T-cell (primary cell): ENCODE data around the gene MRPL18. TPM values are rescaled to one million over a fixed set of nuclear protein-coding genes. Genes with fewer than 3 reads are reported as not detected.

Experiments
- ATAC-seq, 4 experiments: fragments of 200-7000 bp in 3 of 4; fragments of 150-1000 bp in 1 of 4; cut with Tn5 transposase; replicated peaks in 1 of 4; 1 replicate in 3 of 4; 2 replicates in 1 of 4; pipeline ENCODE4 v1.10.0; 2021; ENCODE audit warnings: moderate library complexity in 3 of 4, mild to moderate bottlenecking in 2 of 4, moderate number of reproducible peaks in 1 of 4
- CTCF ChIA-PET, 2 donors: fragments of 300-600 bp; sonication (Branson Sonifier 250); formaldehyde crosslinking; loops; one replicate each; lab custom pipeline; 2022; ENCODE audit warnings: antibody characterized with exemption in 2 of 2; lab: Charles Lee
- POLR2A ChIA-PET, 2 donors: fragments of 300-600 bp; sonication (Branson Sonifier 250); formaldehyde crosslinking; loops; one replicate each; lab custom pipeline; 2022; ENCODE audit warnings: antibody characterized with exemption in 2 of 2; lab: Charles Lee
- DNase-seq, 35 experiments: peaks; one replicate each; pipeline versions ENCODE4 v3.0.0 to v3.0.0-alpha.2; 2013 to 2023
- H3K27ac ChIP-seq: one replicate; pipeline ENCODE4 v1.5.1; 2013; ENCODE audit warnings: low read length
- H3K27me3 ChIP-seq, 2 experiments: replicated peaks in 1 of 2; 1 replicate in 1 of 2; 2 replicates in 1 of 2; pipeline versions ENCODE4 v1.6.1 to v1.7.0; 2013; ENCODE audit warnings: low read length in 1 of 2, mixed read lengths in 1 of 2; ENCODE audit not compliant: control insufficient read depth in 2 of 2, insufficient read depth in 2 of 2; ENCODE audit errors: extremely low read depth in 1 of 2
- H3K36me3 ChIP-seq, 2 donors: 1 replicate in 1 of 2; 2 replicates in 1 of 2; pipeline versions ENCODE4 v1.6.1 to v1.7.0; 2013; ENCODE audit warnings: low read length in 1 of 2; ENCODE audit not compliant: control insufficient read depth in 2 of 2, insufficient read depth in 1 of 2; ENCODE audit errors: extremely low read depth in 1 of 2
- H3K4me1 ChIP-seq, 2 experiments: 1 replicate in 1 of 2; 2 replicates in 1 of 2; pipeline versions ENCODE4 v1.6.1 to v1.7.0; 2013; ENCODE audit warnings: low read length in 2 of 2, mixed read lengths in 1 of 2; ENCODE audit not compliant: insufficient read depth in 2 of 2, control insufficient read depth in 1 of 2; ENCODE audit errors: extremely low read depth in 1 of 2
- H3K4me3 ChIP-seq, 2 donors: 1 replicate in 1 of 2; 2 replicates in 1 of 2; pipeline versions ENCODE4 v1.5.1 to v1.7.0; 2013; ENCODE audit warnings: mild to moderate bottlenecking in 2 of 2, low read length in 1 of 2, moderate library complexity in 1 of 2; ENCODE audit not compliant: control insufficient read depth in 1 of 2; ENCODE audit errors: extremely low read depth in 1 of 2
- H3K9me3 ChIP-seq: 2 replicates; pipeline ENCODE4 v1.7.0; 2013
- H3K27ac Mint-ChIP-seq, 2 donors: one replicate each; pipeline ENCODE4 v1.8.0; 2020 to 2021; ENCODE audit warnings: mild to moderate bottlenecking in 2 of 2, mixed read lengths in 2 of 2
- H3K27me3 Mint-ChIP-seq, 2 donors: one replicate each; pipeline ENCODE4 v1.8.0; 2021 to 2022; ENCODE audit warnings: mixed read lengths in 2 of 2
- H3K36me3 Mint-ChIP-seq: one replicate; pipeline ENCODE4 v1.8.0; 2021; ENCODE audit warnings: mixed read lengths
- H3K4me1 Mint-ChIP-seq, 3 donors: one replicate each; pipeline ENCODE4 v1.8.0; 2020 to 2022; ENCODE audit warnings: mixed read lengths in 3 of 3, mild to moderate bottlenecking in 1 of 3
- H3K4me3 Mint-ChIP-seq, 3 donors: one replicate each; pipeline ENCODE4 v1.8.0; 2020 to 2022; ENCODE audit warnings: mild to moderate bottlenecking in 3 of 3, mixed read lengths in 3 of 3, moderate library complexity in 3 of 3
- H3K9me3 Mint-ChIP-seq, 3 donors: one replicate each; pipeline ENCODE4 v1.8.0; 2020 to 2022; ENCODE audit warnings: mixed read lengths in 3 of 3
- WGBS: methylation state at CpG from one replicate; pipeline ENCODE4 v1.1.5; 2013; ENCODE audit warnings: missing lambda C conversion rate; ENCODE audit not compliant: insufficient coverage; 5-methylcytosine and 5-hydroxymethylcytosine counted together
- total RNA-seq, 35 experiments: library from RNA in 6 of 35; stranded (reverse) in 6 of 35; fragments of 120-200 nt in 1 of 35; gene quantifications; one replicate each; pipeline versions ENCODE4 v1.2.1 to v1.2.4 and lab custom pipeline; 2013 to 2026

MRPL18 gene
- total RNA-seq, 5 donors from 2014 or later (not counting 1 experiment from before 2014, with no cell fraction given) = 19.8 to 44.4 (median 36.6) TPM

DNA sequence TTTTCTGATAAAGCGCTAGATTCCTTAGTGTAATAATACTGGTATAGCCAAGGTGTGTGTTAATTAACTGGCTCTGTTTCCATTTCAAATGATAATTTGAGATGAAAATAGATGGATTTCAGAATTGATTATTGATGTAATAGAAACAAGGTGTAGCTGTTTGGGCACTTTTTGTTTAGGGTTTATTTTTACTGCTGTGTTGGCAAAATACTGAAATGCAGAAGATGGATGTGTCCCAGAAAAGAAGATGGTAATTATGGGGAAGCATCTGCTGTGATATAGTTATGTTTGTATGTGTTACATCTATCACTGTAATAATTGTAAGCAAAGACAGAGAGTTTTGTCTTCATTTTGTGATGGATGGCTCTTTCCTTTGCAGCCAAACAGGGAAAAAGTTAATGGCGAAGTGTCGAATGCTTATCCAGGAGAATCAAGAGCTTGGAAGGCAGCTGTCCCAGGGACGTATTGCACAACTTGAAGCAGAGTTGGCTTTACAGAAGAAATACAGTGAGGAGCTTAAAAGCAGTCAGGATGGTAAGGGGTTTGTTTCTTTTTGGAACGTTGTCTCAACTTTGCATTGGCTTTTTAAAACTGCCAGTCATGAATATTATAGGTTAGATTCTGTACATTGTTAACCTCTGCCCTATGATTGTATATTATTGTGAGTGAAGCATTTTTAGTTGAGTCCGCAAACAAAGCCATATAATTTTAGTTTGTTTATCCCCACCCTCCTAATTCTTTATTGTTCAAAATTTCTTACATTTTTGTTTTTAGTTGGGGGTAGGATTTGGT, 37.0 kb upstream of the MRPL18 start:
- H3K4me3 Mint-ChIP-seq = no peak overlapping the region
- H3K36me3 Mint-ChIP-seq = peaks cover 47% of the 10 kb centered on the region
- ChIA-PET POLR2A (interaction anchor here in 1 of 2 donors (0.6 kb wide), 1 partner anchor 26 kb away, joined by 3 read pairs; the partner anchor contains the start of gene WTAP), CTCF (no interaction called here)
- H3K27me3 Mint-ChIP-seq = no peaks in the 10 kb centered on the region
- no peaks in the 10 kb centered on the region for H3K4me1 ChIP-seq
- no peak for DNase-seq
- ATAC-seq = no peak
- H3K4me1 Mint-ChIP-seq = peaks cover 0 to 8% (median 3%) of the 10 kb centered on the region in 3 donors
- peak overlapping the region; percentile 1 to 32 for H3K27ac Mint-ChIP-seq
- H3K27me3 ChIP-seq = no peaks in the 10 kb centered on the region
- H3K9me3 ChIP-seq = no peaks in the 10 kb centered on the region
- 100% methylated on average over 4 of the region's 6 CpGs for WGBS
- no peaks in the 10 kb centered on the region for H3K9me3 Mint-ChIP-seq
- no peak overlapping the region for H3K4me3 ChIP-seq
- peaks cover 14 to 78% of the 10 kb centered on the region in 2 donors for H3K36me3 ChIP-seq
- no peak overlapping the region for H3K27ac ChIP-seq

GRCh38 chr6:159754401-159754800, 35.9 kb upstream of the MRPL18 start:
- DNase-seq (no peak), ATAC-seq (no peak)
- Mint-ChIP-seq H3K4me1 (peaks cover 0 to 6% (median 3%) of the 10 kb centered on the region in 3 donors), H3K9me3 (no peaks in the 10 kb centered on the region), H3K27me3 (no peaks in the 10 kb centered on the region), H3K27ac (no peak overlapping the region), H3K36me3 (peaks cover 43% of the 10 kb centered on the region), H3K4me3 (no peak overlapping the region)
- H3K27me3 ChIP-seq = no peaks in the 10 kb centered on the region
- H3K27ac ChIP-seq = no peak overlapping the region
- no peak overlapping the region for H3K4me3 ChIP-seq
- no peaks in the 10 kb centered on the region for H3K4me1 ChIP-seq
- ChIA-PET CTCF (no interaction called here), POLR2A (no interaction called here)
- H3K36me3 ChIP-seq = peaks cover 14 to 73% of the 10 kb centered on the region in 2 donors
- WGBS = 100% methylated on average over 1 of the region's 2 CpGs
- H3K9me3 ChIP-seq = no peaks in the 10 kb centered on the region

DNA sequence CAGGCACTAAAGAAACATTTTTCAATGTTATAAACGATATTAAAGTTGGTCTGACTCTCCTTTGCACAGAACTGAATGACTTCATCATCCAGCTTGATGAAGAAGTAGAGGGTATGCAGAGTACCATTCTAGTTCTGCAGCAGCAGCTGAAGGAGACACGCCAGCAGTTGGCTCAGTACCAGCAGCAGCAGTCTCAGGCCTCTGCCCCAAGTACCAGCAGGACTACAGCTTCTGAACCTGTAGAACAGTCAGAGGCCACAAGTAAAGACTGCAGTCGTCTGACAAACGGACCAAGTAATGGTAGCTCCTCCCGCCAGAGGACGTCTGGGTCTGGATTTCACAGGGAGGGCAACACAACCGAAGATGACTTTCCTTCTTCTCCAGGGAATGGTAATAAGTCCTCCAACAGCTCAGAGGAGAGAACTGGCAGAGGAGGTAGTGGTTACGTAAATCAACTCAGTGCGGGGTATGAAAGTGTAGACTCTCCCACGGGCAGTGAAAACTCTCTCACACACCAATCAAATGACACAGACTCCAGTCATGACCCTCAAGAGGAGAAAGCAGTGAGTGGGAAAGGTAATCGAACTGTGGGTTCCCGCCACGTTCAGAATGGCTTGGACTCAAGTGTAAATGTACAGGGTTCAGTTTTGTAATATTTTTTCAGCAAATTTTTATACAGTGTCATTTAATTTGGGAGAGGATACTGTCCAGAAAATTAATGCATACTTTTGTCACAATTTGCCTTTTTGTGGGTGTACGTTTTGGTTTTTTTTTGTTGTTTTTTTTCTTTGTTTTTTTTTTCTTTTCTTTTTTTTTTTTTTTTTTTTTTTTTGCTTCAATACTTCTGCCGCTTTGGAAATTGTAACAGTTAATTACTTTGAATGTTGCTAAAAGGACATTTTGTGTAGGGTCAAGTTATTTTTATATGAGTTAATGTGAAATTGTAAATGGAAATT, 35.0 kb upstream of the MRPL18 start:
- WGBS = 94% methylated on average over 3 of the region's 15 CpGs
- POLR2A ChIA-PET = no interaction called here
- Histone ChIP-seq H3K4me1 (no peaks in the 10 kb centered on the region), H3K4me3 (no peak overlapping the region), H3K27ac (no peak overlapping the region), H3K27me3 (no peaks in the 10 kb centered on the region), H3K36me3 (peaks cover 14 to 64% of the 10 kb centered on the region in 2 donors), H3K9me3 (no peaks in the 10 kb centered on the region)
- H3K36me3 Mint-ChIP-seq = peaks cover 37% of the 10 kb centered on the region
- peak in 1 of 4 experiments; percentile 21 for ATAC-seq
- peaks cover 0 to 5% (median 5%) of the 10 kb centered on the region in 3 donors for H3K4me1 Mint-ChIP-seq
- H3K4me3 Mint-ChIP-seq = no peak overlapping the region
- no peaks in the 10 kb centered on the region for H3K9me3 Mint-ChIP-seq
- peak overlapping the region; percentile 3 to 12 for H3K27ac Mint-ChIP-seq
- DNase-seq = no peak
- CTCF ChIA-PET = interaction anchor here in 1 of 2 donors (0.7 kb wide), 1 partner anchor 35 kb away, joined by 8 read pairs; no protein-coding TSS in a partner anchor
- H3K27me3 Mint-ChIP-seq = no peaks in the 10 kb centered on the region

- WGBS = 100% methylated on average over 1 of the region's 4 CpGs
- Mint-ChIP-seq H3K4me1 (peaks cover 12 to 16% (median 16%) of the 10 kb centered on the region in 3 donors), H3K4me3 (no peak overlapping the region), H3K9me3 (no peaks in the 10 kb centered on the region), H3K27me3 (no peaks in the 10 kb centered on the region), H3K36me3 (peaks cover 33% of the 10 kb centered on the region), H3K27ac (no peak overlapping the region)
- Histone ChIP-seq H3K9me3 (no peaks in the 10 kb centered on the region), H3K36me3 (peaks cover 10 to 58% of the 10 kb centered on the region in 2 donors), H3K4me3 (no peak overlapping the region), H3K27me3 (no peaks in the 10 kb centered on the region), H3K27ac (no peak overlapping the region), H3K4me1 (peaks cover 4 to 7% of the 10 kb centered on the region in 2 experiments)
- no peak for DNase-seq
- CTCF ChIA-PET = no interaction called here
- ATAC-seq = no peak
- POLR2A ChIA-PET = interaction anchor here (0.7 to 1.0 kb wide), 4 partner anchors 18 to 31 kb away, joined by 3 to 6 read pairs (median 4); no protein-coding TSS in a partner anchor
Observed at GRCh38 chr6:159756508-159756907, 33.8 kb upstream of the MRPL18 start.

GRCh38 chr6:159758031-159759001, 32.0 kb upstream of the MRPL18 start:
- Mint-ChIP-seq H3K36me3 (peaks cover 29% of the 10 kb centered on the region), H3K27me3 (no peaks in the 10 kb centered on the region), H3K27ac (peak overlapping the region; percentile 50 to 58), H3K4me1 (peaks cover 23% of the 10 kb centered on the region in 3 donors), H3K9me3 (no peaks in the 10 kb centered on the region), H3K4me3 (no peak overlapping the region)
- WGBS = 100% methylated on average over 2 of the region's 7 CpGs
- H3K27me3 ChIP-seq = no peaks in the 10 kb centered on the region
- H3K27ac ChIP-seq = peak overlapping the region; percentile 17
- H3K4me1 ChIP-seq = peaks cover 10 to 16% of the 10 kb centered on the region in 2 experiments
- ATAC-seq (no peak), DNase-seq (no peak)
- H3K9me3 ChIP-seq = no peaks in the 10 kb centered on the region
- no peak overlapping the region for H3K4me3 ChIP-seq
- CTCF ChIA-PET = no interaction called here
- POLR2A ChIA-PET = interaction anchor here in 1 of 2 donors (0.7 kb wide), 1 partner anchor 77 kb away, joined by 3 read pairs; no protein-coding TSS in a partner anchor
- peaks cover 4 to 43% of the 10 kb centered on the region in 2 donors for H3K36me3 ChIP-seq
